Right ventricle myocardium inferior (tissue), 1 donor: ENCODE results near the gene CISD3. TPM values are rescaled to one million over a fixed set of nuclear protein-coding genes. Genes with fewer than 3 reads are reported as not detected.

Experiments
- ATAC-seq: fragments of 200-7000 bp; cut with Tn5 transposase; one replicate; pipeline ENCODE4 v1.9.1; 2020; ENCODE audit warnings: mild to moderate bottlenecking, moderate library complexity
- DNase-seq: peaks from one replicate; pipeline ENCODE4 v3.0.0; 2021; ENCODE audit errors: missing footprints
- intact Hi-C: fragments of 100-400 bp; cut with DNase I; formaldehyde crosslinking; loops from one replicate; pipeline ENCODE4 v1.11.0; 2022
- total RNA-seq: library from RNA; stranded (reverse); fragmentation: NEBNext Ultra II Directional; extraction: Animal tissue kit (Norgen Biotek cat#: 25700); gene quantifications from one replicate; pipeline ENCODE4 v1.2.1, GENCODE V29; 2021
- donor health status: DM: no; HTN: yes; CAD: no; lungs with severe emphysema.

Gene CISD3
- total RNA-seq, 1 donor from 2014 or later, result 84.7 TPM

GRCh38 chr17:38705523-38705802 is 24.7 kb upstream of the CISD3 start:
- DNase-seq (no peak), ATAC-seq (no peak)
- intact Hi-C loops, result loop anchor here (5.0 kb wide), 1 partner anchor 92 kb away; the partner anchor contains the start of gene PIP4K2B

GRCh38 chr17:38705803-38706504 is 24.2 kb upstream of the CISD3 start:
- no peak for ATAC-seq
- intact Hi-C loops, result loop anchor here (5.0 kb wide), 1 partner anchor 91 kb away; the partner anchor contains the start of gene PIP4K2B
- peak; percentile 84 for DNase-seq

- DNase-seq (no peak), ATAC-seq (no peak)
- intact Hi-C loops, result loop anchor here (5.0 kb wide), 1 partner anchor 91 kb away; the partner anchor contains the start of gene PIP4K2B
These were observed 23.5 kb upstream of the CISD3 start for GRCh38 chr17:38706505-38707216.

GRCh38 chr17:38707678-38708351 is 22.3 kb upstream of the CISD3 start:
- ATAC-seq (no peak), DNase-seq (no peak)
- intact Hi-C loops, result loop anchor here (5.0 kb wide), 1 partner anchor 89 kb away; the partner anchor contains the start of gene PIP4K2B

GRCh38 chr17:38709104-38709820 is 20.9 kb upstream of the CISD3 start:
- ATAC-seq (no peak), DNase-seq (no peak)
- intact Hi-C loops, result loop anchor here (5.0 kb wide), 1 partner anchor 88 kb away; the partner anchor contains the start of gene PIP4K2B

- DNase-seq (no peak), ATAC-seq (no peak)
- intact Hi-C loops, result loop anchor here (5.0 kb wide), 1 partner anchor 87 kb away; the partner anchor contains the start of gene PIP4K2B
These were observed 20.1 kb upstream of the CISD3 start for GRCh38 chr17:38709864-38710603.

- DNase-seq (no peak), ATAC-seq (no peak)
- intact Hi-C loops, result no loop called here
These were observed 19.6 kb upstream of the CISD3 start for GRCh38 chr17:38710604-38710962.

- intact Hi-C loops, result no loop called here
- DNase-seq (no peak), ATAC-seq (no peak)
These were observed 19.2 kb upstream of the CISD3 start for GRCh38 chr17:38710985-38711384.

GRCh38 chr17:38711792-38712571 is 18.2 kb upstream of the CISD3 start:
- intact Hi-C loops, result no loop called here
- peak; percentile 68 for ATAC-seq
- DNase-seq, result no peak

- intact Hi-C loops, result no loop called here
- no peak for ATAC-seq
- no peak for DNase-seq
These were observed 17.5 kb upstream of the CISD3 start for GRCh38 chr17:38712593-38712992.

GRCh38 chr17:38713456-38714075 is 16.6 kb upstream of the CISD3 start:
- no peak for ATAC-seq
- intact Hi-C loops, result no loop called here
- no peak for DNase-seq

- intact Hi-C loops, result no loop called here
- no peak for DNase-seq
- no peak for ATAC-seq
These were observed 14.8 kb upstream of the CISD3 start for GRCh38 chr17:38715216-38715943.

GRCh38 chr17:38716368-38717005 is 13.7 kb upstream of the CISD3 start:
- ATAC-seq (no peak), DNase-seq (no peak)
- intact Hi-C loops, result no loop called here

GRCh38 chr17:38717139-38717745 is 12.9 kb upstream of the CISD3 start:
- no peak for ATAC-seq
- DNase-seq, result no peak
- intact Hi-C loops, result no loop called here

- no peak for ATAC-seq
- intact Hi-C loops, result no loop called here
- DNase-seq, result no peak
These were observed 10.7 kb upstream of the CISD3 start for GRCh38 chr17:38719289-38719942.
